SH-SY5Y (cell line): Measurements from ENCODE around the gene PCDH9.

Experiments
- GATA2 ChIP-seq: IDR thresholded peaks from 2 replicates; pipeline ENCODE4 v1.6.1; 2011; ENCODE audit warnings: mild to moderate bottlenecking, low read depth, low read length
- GATA3 ChIP-seq: IDR thresholded peaks from 2 replicates; pipeline ENCODE4 v1.6.1; 2011; ENCODE audit warnings: low read depth, mild to moderate bottlenecking, low read length, moderate library complexity

DNA sequence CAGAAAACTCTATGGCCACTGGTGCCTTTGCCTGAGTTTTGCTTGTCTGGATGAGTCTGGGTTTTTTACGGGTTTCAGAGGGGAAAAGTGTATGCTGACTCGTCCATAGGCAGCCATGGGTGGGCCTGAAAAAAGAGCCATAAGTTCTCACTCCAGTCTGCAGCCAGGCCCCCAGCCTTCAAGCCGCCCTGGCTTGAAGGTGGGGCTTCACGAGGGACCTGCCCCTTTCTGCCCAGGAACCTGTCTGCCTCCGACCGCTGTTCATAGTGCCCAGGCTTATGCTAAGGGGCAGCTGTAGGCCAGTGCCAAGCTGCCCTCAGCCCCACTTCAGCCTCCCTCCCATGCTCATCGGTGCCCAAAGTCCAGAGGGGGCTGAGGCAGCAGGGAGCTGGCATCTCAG, 385.2 kb downstream of the PCDH9 start:
- no peak for TF ChIP-seq GATA2
- TF ChIP-seq GATA3, result no peak
